HG03457 (cell line): Measurements from ENCODE around the gene PPM1L.
A peak's percentile ranks its signal among the peaks of the same experiment; 100 is the strongest.

Experiments
- ATAC-seq: cut with Tn5 transposase; IDR thresholded peaks from one replicate; pipeline ENCODE4 v1.9.1; 2021; ENCODE audit warnings: moderate number of reproducible peaks; ENCODE audit not compliant: unreplicated experiment

Gene PPM1L

GRCh38 chr3:161026612-161027510 is 270.8 kb downstream of the PPM1L start:
- no peak for ATAC-seq

GRCh38 chr3:161028555-161029153 is 272.6 kb downstream of the PPM1L start:
- ATAC-seq: no peak

- no peak for ATAC-seq
Observed at GRCh38 chr3:161031134-161031533, 275.1 kb downstream of the PPM1L start.

GRCh38 chr3:161034913-161035550 is 279.0 kb downstream of the PPM1L start:
- peak; percentile 84 for ATAC-seq

- no peak for ATAC-seq
Observed at GRCh38 chr3:161035711-161036110, 279.7 kb downstream of the PPM1L start.

GRCh38 chr3:161038725-161039124 is 282.7 kb downstream of the PPM1L start:
- no peak for ATAC-seq

GRCh38 chr3:161042023-161042501 is 286.0 kb downstream of the PPM1L start:
- no peak for ATAC-seq

- peak; percentile 68 for ATAC-seq
Observed at GRCh38 chr3:161043336-161044035, 287.5 kb downstream of the PPM1L start.

- ATAC-seq: no peak
Observed at GRCh38 chr3:161049683-161050248, 293.7 kb downstream of the PPM1L start.

- ATAC-seq: no peak
Observed at GRCh38 chr3:161050935-161051334, 294.9 kb downstream of the PPM1L start.

GRCh38 chr3:161051856-161052255 is 295.8 kb downstream of the PPM1L start:
- ATAC-seq: no peak

- no peak for ATAC-seq
Observed at GRCh38 chr3:161054860-161055604, 299.0 kb downstream of the PPM1L start.

- ATAC-seq: no peak
Observed at GRCh38 chr3:161064413-161064812, 308.4 kb downstream of the PPM1L start.

GRCh38 chr3:161066930-161067329 is 310.9 kb downstream of the PPM1L start:
- no peak for ATAC-seq

- no peak for ATAC-seq
Observed at GRCh38 chr3:161067335-161067734, 311.3 kb downstream of the PPM1L start.

GRCh38 chr3:161069511-161070251 is 313.6 kb downstream of the PPM1L start:
- ATAC-seq: peak; percentile 96

GRCh38 chr3:161070252-161070930 is 314.4 kb downstream of the PPM1L start:
- ATAC-seq: no peak

GRCh38 chr3:161070980-161071663 is 315.1 kb downstream of the PPM1L start:
- no peak for ATAC-seq
